Stimulated activated CD8-positive, alpha-beta memory T cell treated with anti-CD3 and anti-CD28 coated beads, Interleukin-7, amount 100 ng/mL, for 1 hour (primary cell): Measurements from ENCODE around the gene MN1.

ENCODE experiments used
- DNase-seq, 2 donors: peaks; one replicate each; pipeline ENCODE4 v3.0.0-alpha.2; 2020; ENCODE audit warnings: low read depth in 2 of 2

MN1 gene

DNA sequence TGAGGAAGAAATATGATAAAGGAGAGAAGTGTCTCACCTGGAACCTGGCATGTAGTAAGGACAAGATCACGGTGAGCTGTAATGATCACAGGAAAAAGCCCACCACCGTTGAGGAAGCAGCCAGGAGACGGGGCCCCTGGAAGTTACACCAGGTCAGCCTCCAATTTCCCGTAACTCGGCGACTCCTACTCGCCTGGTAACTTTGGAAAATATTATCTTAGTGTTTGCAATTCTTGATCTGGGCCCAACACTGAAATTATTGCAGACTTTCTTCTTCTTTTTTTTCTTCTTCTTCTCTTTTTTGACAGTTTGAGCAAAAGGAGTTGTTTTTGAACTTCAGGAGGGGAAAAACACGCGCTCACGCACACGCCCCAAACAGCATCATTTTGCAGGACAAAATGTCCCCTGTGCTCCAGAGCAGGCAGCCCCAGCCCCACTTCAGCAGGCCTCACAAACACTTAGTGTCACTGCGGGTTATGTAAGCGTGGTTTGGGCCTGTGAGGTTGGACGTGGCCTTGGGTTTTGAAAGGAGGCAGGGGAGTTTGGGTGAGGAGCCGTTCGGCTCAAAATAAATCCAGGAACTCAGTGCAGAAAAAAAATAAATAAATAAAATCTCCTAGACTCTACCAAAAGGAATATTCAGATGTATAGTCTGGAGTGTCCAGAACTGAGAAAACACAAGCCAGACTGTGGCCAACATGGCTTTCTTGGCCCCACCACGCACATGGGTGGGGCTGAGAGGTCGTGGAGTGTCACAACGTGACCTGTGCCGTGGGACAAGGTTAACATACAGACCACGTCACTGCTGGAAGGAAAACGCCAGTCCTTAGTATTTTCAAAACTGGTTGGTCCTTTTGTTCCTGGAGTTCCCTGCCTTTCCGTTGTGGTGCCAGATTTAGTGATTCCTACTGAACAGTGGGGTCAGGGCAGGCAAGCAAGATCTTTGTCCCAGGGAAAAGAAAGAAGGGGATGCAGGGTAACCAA lies 26.3 kb upstream of the MN1 start:
- no peak for DNase-seq

GRCh38 chr22:27825174-27825573 lies 23.6 kb upstream of the MN1 start:
- no peak for DNase-seq

DNA sequence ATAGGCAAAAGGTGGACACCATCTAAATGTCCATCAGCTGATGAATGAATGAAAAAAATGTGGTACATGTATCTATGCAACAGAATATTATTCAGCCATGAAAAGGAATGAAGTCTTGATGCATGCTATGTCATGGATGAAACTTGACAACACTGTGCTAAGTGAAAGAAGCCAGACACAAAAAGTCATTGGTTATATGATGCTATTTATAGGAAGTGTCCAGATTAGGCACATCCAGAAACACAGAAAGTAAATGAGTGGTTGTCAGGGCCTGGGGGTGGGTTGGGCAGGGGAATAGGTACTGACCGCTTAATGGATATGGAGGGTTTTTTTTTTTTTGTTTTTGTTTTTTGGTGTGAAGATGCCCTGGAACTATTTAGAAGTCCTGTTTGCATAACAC lies 21.7 kb upstream of the MN1 start:
- no peak for DNase-seq

DNA sequence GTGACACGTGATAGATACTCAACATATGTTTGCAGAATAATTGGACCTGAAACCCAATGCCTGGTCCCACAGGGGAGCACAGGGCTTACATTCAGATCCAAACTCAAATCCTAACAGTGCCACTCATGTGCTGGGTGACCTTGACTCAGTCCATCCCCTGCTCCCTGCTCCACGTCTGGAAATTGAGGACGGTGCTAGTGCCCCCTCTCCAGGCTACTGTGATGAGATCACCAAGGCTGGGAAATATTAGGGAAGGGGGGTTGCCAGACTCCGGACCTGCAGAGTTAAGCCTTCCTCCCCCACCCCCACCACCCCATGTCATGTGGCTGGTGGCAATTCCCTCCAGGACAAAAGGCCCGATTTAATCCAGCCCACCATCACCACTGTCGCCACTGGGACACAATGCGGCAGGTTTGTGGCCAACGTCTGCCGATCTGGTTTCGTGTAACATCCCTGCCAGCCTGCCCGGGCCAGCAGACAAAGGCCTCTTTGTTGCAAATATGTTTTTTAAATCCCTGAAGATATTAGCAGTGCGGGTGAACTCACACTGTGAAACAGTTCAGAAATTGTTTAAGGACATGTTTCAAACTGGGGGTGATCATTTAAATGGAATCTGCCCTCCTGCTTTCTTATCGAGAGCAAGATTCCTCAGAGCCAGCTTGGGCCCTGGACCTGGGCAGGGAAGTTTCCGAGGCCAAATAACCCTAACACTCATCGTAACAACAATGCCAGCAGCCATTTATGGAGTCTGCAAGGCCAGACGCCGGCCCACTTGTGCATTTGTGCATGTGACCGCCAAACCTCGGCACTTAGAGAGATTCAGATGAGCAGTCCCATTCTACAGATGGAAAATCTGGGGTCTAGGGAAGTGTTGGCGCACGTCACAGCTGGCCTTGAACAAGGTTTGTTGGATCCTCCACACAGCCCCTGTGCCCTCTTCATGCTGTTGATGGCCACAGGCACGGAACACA lies 19.6 kb upstream of the MN1 start:
- DNase-seq = no peak

DNA sequence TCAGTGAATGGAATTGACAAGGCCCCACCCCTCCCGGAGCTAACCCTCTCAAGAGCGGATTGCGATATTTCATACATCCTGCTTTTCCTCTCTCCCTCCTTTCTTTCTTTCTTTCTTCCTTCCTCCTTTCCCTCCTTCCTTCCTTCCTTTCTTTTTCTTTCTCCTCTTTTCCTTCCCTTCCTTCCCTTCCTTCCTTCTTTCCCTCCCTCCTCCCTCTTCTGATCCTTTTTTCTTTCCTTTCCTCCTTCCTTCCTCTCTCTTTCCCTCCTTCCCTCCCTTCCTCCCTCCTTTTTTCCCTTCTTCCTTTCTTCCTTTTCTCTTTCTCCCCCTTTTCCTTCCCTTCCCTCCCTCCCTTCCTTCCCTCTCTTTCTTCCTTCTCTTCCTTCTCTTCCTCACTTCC lies 15.0 kb upstream of the MN1 start:
- DNase-seq = no peak

- no peak for DNase-seq
Observed at GRCh38 chr22:27815826-27816530, 14.4 kb upstream of the MN1 start.

DNA sequence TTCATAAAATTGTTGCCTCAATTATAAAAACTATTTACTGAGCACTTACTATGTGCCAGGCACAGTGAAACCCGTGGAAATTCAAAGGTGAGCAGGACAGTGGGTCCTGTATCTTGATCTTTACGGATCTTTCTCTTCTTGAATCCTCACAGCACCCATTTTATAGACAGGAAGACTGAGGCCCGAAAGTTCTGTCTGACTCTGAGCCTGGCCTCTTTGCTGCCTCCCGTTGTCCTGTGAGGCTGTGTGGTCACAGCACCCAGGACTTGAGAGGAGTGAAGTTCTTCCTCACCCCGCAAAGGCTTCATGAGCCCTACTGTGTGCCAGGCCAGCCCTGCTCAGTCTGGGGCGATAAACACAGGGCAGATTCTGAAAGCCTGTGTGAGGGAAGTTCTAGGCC lies 13.4 kb upstream of the MN1 start:
- no peak for DNase-seq

GRCh38 chr22:27811778-27812177 lies 10.2 kb upstream of the MN1 start:
- no peak for DNase-seq

GRCh38 chr22:27810609-27811151 lies 9.1 kb upstream of the MN1 start:
- DNase-seq = no peak

DNA sequence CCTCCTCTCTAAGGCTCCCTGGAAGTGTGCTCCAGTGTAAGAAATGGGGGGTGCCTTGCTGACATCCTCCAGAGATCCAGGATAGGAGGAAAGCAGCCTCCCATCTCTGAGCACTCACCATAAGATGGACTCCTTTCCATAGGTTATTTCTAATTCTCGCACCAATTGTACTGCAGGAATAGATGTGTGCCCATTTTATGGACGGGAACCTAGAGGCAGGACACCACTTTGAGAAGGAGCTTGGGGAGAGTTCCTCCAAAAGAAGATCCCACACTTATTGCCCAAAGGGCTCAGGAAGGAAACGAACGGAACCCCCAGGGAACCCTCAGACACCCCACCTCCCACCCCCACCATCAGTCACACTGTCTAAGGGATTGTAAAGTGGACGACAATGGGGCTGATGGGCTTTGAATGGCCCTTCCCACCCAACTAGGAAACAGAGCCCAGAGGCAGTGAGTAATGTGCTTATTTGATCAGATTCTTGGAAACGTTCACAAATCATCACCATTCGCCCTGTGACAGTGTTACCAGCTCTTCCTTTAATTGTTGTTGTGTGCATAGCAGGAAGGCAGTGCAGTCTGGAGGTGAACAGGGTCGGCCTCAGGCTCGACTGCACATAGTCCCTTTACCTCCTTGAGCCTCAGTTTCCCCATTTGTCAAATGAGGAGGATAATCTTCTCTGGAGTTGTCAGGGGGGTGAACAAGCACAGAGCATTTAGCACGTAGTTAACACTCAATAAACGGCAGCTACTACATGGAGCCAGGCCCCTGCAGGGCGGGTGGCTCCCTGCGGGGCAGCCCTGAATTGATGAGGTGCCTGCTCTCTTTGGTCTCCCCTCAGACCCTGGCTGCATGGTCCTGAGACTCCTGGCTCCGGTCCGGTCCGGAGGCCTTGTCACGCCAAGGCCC lies 8.4 kb upstream of the MN1 start:
- DNase-seq = no peak

GRCh38 chr22:27809226-27809603 lies 7.7 kb upstream of the MN1 start:
- no peak for DNase-seq

- DNase-seq = no peak
Observed at GRCh38 chr22:27808451-27809225, 7.1 kb upstream of the MN1 start.

DNA sequence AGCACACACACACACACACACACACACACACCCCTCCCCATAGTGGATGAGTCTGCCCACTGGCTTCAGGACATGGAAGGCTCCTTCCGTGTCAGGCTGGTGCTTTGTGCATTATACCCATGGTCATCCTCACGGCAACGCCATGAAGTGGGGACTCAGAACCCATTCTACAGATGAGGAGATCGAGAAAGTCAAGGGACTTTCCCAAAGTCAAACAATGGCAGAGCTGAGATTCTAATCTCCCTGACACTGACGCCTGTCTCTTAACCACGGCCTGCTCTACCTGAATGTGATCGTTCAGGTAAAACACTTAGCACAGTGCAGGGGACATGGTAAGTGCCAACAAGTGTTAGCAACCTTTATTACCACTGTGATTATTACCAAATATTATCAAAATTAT lies 4.3 kb upstream of the MN1 start:
- DNase-seq = no peak

- no peak for DNase-seq
Observed at GRCh38 chr22:27804470-27805297, 3.1 kb upstream of the MN1 start.

- no peak for DNase-seq
Observed at GRCh38 chr22:27803841-27804415, 2.4 kb upstream of the MN1 start.

DNA sequence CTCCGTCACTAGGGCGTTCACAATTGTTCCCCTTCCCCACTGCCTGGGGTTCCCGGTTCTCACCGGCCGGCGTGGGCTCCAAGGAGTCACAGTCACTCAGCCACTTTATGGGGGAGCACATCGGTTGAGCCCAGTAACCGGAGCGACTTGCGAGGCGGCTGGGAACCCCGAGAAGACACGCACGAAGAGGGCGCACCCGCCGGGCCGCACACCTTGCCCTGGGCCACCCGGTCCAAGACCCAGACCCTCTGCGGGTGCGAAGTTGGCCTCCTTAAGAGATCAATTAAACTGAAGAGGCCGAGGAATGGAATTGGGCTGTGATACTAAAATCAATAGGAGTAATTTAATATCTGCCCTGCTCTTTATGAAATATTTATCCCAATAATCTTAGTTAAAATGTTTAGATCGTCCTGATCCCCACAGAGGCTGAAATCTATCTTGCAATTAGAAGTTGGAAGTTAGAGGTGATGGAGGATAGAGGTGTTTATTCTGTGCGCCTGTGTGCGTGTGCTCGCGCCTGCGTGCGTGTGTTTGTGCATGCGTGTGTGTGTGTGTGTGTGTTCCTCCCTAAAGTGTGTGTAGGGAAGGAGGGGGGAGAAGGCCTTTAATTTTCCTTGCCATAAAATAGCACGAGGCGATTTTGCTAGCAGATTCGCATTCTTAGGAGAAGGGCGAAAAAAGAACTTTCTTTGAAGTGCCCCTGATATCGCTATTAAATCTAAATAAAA lies 954 bp upstream of the MN1 start:
- DNase-seq = no peak

GRCh38 chr22:27801202-27801615 lies 347 bp downstream of the MN1 start:
- DNase-seq = no peak
